K562 (cell line): Measurements from ENCODE around the gene HS2ST1. TPM values are rescaled to one million over a fixed set of nuclear protein-coding genes. Genes with fewer than 3 reads are reported as not detected.

ENCODE experiments used
- DNMT1 ChIP-seq: fragments of 450-650 bp; IDR thresholded peaks from 2 replicates; pipeline ENCODE4 v1.6.1; 2016; ENCODE audit warnings: antibody characterized with exemption, mild to moderate bottlenecking
- NR1H2 ChIP-seq: sonication (generic); formaldehyde crosslinking; IDR thresholded peaks from 2 replicates; pipeline ENCODE4 v1.4.0; 2020; ENCODE audit warnings: mild to moderate bottlenecking, missing genetic modification reagents
- POLR2H ChIP-seq: IDR thresholded peaks from 2 replicates; pipeline ENCODE4 v1.6.1; 2016; ENCODE audit warnings: missing genetic modification characterization, low read depth, mild to moderate bottlenecking, control low read depth, missing compliant biosample characterization, moderate library complexity
- ZNF121 ChIP-seq: sonication (generic); formaldehyde crosslinking; conservative IDR thresholded peaks from 2 replicates; pipeline ENCODE4 v1.8.0; 2022; ENCODE audit warnings: missing genetic modification reagents
- ZNF134 ChIP-seq: fragments of 250-450 bp; sonication (Bioruptor Pico); conservative IDR thresholded peaks from 2 replicates; pipeline ENCODE4 v1.4.0; 2020
- ZNF212 ChIP-seq: fragments of 450-650 bp; formaldehyde crosslinking; IDR thresholded peaks from 2 replicates; pipeline ENCODE4 v1.4.0; 2020; ENCODE audit warnings: mild to moderate bottlenecking
- polyA plus RNA-seq, 8 experiments: library from polyadenylated mRNA; depleted of rRNA in 4 of 8; stranded (reverse) in 5 of 8; unstranded in 3 of 8; fragments of >200 nt; fragmentation: Nextera tagmentation in 2 of 8; fragmentation: Illumina TruSeq in 1 of 8; extraction: Ambion mirVana in 2 of 8; extraction: Trizol in 1 of 8; gene quantifications; 2 replicates each; pipeline versions ENCODE4 v1.2.1 to v1.2.3, GENCODE V29; 2011 to 2014; ENCODE audit warnings: inconsistent platforms in 1 of 8, missing spikeins in 1 of 8
- total RNA-seq, 7 experiments: library from RNA; depleted of rRNA in 6 of 7; stranded (reverse); fragments of >200 nt in 6 of 7; fragmentation: Illumina TruSeq in 2 of 7; extraction: Trizol in 2 of 7; gene quantifications; 2 replicates each; pipeline versions ENCODE4 v1.2.1 to v1.2.3, GENCODE V29; 2011 to 2021; ENCODE audit warnings: low replicate concordance in 1 of 7
- TF ChIP-seq, protein P1 (sequence below): sonication (generic); formaldehyde crosslinking; IDR thresholded peaks from 2 replicates; pipeline ENCODE4 v1.8.0; 2023; ENCODE audit warnings: mild to moderate bottlenecking, missing genetic modification reagents
- TF ChIP-seq, protein P2 (sequence below): sonication (generic); formaldehyde crosslinking; IDR thresholded peaks from 2 replicates; pipeline ENCODE4 v1.8.1; 2022; ENCODE audit warnings: missing genetic modification reagents
- TF ChIP-seq, protein P3 (sequence below): fragments of 450-650 bp; formaldehyde crosslinking; IDR thresholded peaks from 2 replicates; pipeline ENCODE4 v1.4.0; 2022; ENCODE audit warnings: missing genetic modification characterization
- TF ChIP-seq, protein P4 (sequence below): sonication (generic); formaldehyde crosslinking; IDR thresholded peaks from 2 replicates; pipeline ENCODE4 v1.8.1; 2023; ENCODE audit warnings: mild to moderate bottlenecking, missing genetic modification reagents

HS2ST1 gene
- total and polyA plus RNA-seq, 9 of the 15 experiments (the other 6 are each of a cell fraction or from before 2014, with no cell fraction given) = 7.7 to 43.3 (median 25.8) TPM

DNA sequence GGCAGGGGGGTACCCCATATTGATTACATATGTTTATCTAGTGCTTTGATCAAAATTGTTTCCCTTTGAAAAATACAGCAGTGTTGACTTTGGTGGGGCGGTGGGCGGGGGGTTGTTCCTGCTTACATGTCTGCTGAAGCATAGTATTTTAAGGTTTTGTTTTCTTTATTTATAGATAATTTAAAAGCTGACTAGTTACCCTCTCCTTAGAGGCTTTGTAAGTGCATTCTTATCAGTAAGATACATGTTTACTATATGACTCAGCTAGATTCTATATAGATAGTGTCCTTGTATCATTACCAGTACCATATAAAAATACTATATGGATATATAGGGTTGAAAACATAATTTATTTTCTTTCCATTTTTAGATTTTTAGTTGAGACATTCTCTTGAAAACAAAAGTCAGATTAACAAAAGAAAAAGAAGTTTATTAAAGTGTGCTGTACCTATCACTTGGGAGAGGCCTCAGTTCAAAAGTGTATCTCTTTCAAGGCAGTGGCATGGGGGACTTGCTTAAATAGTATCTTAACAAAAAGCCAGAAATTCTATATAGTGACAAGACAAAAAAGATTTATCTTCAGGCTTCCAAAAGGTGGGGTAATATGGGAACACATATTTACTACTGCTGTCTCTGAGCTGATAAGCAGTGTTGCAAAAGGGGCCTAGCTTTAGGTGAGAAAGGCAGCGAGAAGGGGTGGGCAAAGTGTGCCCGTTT lies 79.0 kb downstream of the HS2ST1 start (continued):
- TF ChIP-seq, protein P1, sequence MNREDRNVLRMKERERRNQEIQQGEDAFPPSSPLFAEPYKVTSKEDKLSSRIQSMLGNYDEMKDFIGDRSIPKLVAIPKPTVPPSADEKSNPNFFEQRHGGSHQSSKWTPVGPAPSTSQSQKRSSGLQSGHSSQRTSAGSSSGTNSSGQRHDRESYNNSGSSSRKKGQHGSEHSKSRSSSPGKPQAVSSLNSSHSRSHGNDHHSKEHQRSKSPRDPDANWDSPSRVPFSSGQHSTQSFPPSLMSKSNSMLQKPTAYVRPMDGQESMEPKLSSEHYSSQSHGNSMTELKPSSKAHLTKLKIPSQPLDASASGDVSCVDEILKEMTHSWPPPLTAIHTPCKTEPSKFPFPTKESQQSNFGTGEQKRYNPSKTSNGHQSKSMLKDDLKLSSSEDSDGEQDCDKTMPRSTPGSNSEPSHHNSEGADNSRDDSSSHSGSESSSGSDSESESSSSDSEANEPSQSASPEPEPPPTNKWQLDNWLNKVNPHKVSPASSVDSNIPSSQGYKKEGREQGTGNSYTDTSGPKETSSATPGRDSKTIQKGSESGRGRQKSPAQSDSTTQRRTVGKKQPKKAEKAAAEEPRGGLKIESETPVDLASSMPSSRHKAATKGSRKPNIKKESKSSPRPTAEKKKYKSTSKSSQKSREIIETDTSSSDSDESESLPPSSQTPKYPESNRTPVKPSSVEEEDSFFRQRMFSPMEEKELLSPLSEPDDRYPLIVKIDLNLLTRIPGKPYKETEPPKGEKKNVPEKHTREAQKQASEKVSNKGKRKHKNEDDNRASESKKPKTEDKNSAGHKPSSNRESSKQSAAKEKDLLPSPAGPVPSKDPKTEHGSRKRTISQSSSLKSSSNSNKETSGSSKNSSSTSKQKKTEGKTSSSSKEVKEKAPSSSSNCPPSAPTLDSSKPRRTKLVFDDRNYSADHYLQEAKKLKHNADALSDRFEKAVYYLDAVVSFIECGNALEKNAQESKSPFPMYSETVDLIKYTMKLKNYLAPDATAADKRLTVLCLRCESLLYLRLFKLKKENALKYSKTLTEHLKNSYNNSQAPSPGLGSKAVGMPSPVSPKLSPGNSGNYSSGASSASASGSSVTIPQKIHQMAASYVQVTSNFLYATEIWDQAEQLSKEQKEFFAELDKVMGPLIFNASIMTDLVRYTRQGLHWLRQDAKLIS (CRISPR knock-in tag) = no peak
- TF ChIP-seq, protein P2, sequence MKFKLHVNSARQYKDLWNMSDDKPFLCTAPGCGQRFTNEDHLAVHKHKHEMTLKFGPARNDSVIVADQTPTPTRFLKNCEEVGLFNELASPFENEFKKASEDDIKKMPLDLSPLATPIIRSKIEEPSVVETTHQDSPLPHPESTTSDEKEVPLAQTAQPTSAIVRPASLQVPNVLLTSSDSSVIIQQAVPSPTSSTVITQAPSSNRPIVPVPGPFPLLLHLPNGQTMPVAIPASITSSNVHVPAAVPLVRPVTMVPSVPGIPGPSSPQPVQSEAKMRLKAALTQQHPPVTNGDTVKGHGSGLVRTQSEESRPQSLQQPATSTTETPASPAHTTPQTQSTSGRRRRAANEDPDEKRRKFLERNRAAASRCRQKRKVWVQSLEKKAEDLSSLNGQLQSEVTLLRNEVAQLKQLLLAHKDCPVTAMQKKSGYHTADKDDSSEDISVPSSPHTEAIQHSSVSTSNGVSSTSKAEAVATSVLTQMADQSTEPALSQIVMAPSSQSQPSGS (CRISPR knock-in tag) = no peak
- TF ChIP-seq, protein P3, sequence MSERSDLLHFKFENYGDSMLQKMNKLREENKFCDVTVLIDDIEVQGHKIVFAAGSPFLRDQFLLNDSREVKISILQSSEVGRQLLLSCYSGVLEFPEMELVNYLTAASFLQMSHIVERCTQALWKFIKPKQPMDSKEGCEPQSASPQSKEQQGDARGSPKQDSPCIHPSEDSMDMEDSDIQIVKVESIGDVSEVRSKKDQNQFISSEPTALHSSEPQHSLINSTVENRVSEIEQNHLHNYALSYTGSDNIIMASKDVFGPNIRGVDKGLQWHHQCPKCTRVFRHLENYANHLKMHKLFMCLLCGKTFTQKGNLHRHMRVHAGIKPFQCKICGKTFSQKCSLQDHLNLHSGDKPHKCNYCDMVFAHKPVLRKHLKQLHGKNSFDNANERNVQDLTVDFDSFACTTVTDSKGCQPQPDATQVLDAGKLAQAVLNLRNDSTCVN (CRISPR knock-in tag) = no peak
- TF ChIP-seq DNMT1 (no peak), ZNF212 (CRISPR knock-in tag) (no peak), POLR2H (tag) (no peak; the same call in 1 of the 2 replicates), NR1H2 (CRISPR knock-in tag) (no peak), ZNF134 (CRISPR knock-in tag) (no peak), ZNF121 (no peak)
- TF ChIP-seq, protein P4, sequence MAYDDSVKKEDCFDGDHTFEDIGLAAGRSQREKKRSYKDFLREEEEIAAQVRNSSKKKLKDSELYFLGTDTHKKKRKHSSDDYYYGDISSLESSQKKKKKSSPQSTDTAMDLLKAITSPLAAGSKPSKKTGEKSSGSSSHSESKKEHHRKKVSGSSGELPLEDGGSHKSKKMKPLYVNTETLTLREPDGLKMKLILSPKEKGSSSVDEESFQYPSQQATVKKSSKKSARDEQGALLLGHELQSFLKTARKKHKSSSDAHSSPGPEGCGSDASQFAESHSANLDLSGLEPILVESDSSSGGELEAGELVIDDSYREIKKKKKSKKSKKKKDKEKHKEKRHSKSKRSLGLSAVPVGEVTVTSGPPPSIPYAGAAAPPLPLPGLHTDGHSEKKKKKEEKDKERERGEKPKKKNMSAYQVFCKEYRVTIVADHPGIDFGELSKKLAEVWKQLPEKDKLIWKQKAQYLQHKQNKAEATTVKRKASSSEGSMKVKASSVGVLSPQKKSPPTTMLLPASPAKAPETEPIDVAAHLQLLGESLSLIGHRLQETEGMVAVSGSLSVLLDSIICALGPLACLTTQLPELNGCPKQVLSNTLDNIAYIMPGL (CRISPR knock-in tag) = no peak
